Fibroblast of lung (primary cell): ENCODE data around the gene FBXL12. TPM values are rescaled to one million over a fixed set of nuclear protein-coding genes. Genes with fewer than 3 reads are reported as not detected.

Experiments used
- DNase-seq, 2 donors: peaks; one replicate each; pipeline versions ENCODE4 v3.0.0 to v3.0.0-alpha.2; 2010; ENCODE audit warnings: low read depth in 2 of 2
- H2AFZ ChIP-seq: 2 replicates; pipeline ENCODE4 v1.5.1; 2012; ENCODE audit warnings: low read length, control low read depth, inconsistent platforms
- H3K27ac ChIP-seq: 2 replicates; pipeline ENCODE4 v1.5.1; 2011; ENCODE audit warnings: low read length, control low read depth; ENCODE audit not compliant: insufficient read depth
- H3K27me3 ChIP-seq: 2 replicates; pipeline ENCODE4 v1.5.1; 2011; ENCODE audit warnings: mild to moderate bottlenecking, low read length; ENCODE audit not compliant: control insufficient read depth, insufficient read depth
- H3K36me3 ChIP-seq: 2 replicates; pipeline ENCODE4 v1.5.1; 2011; ENCODE audit warnings: low read length; ENCODE audit not compliant: control insufficient read depth, insufficient read depth
- H3K4me1 ChIP-seq: 2 replicates; pipeline ENCODE4 v1.5.1; 2011; ENCODE audit warnings: low read length; ENCODE audit not compliant: control insufficient read depth, insufficient read depth; ENCODE audit errors: extremely low read depth
- H3K4me2 ChIP-seq: 2 replicates; pipeline ENCODE4 v1.5.1; 2011; ENCODE audit warnings: low read length, control low read depth; ENCODE audit not compliant: insufficient read depth; ENCODE audit errors: extremely low read depth
- H3K4me3 ChIP-seq, 4 experiments: fragments of 200-600 bp in 1 of 4; sonication (generic) in 1 of 4; replicated peaks in 1 of 4; 2 replicates each; pipeline ENCODE4 v1.5.1; 2011 to 2016; ENCODE audit warnings: low read length in 4 of 4, low read depth in 3 of 4, mild to moderate bottlenecking in 3 of 4, control low read depth in 2 of 4, inconsistent platforms in 1 of 4, mixed read lengths in 1 of 4; ENCODE audit not compliant: insufficient read depth in 1 of 4; ENCODE audit errors: control extremely low read depth in 1 of 4
- H3K79me2 ChIP-seq: 2 replicates; pipeline ENCODE4 v1.5.1; 2012; ENCODE audit warnings: mild to moderate bottlenecking, low read length, inconsistent platforms; ENCODE audit not compliant: control insufficient read depth, insufficient read depth
- H3K9ac ChIP-seq: 2 replicates; pipeline ENCODE4 v1.5.1; 2011; ENCODE audit warnings: mild to moderate bottlenecking, low read length, control low read depth; ENCODE audit not compliant: insufficient read depth
- H3K9me3 ChIP-seq: 2 replicates; pipeline ENCODE4 v1.5.1; 2012; ENCODE audit warnings: low read depth, low read length; ENCODE audit not compliant: control insufficient read depth, insufficient read depth
- H4K20me1 ChIP-seq: 2 replicates; pipeline ENCODE4 v1.5.1; 2011; ENCODE audit warnings: low read length; ENCODE audit not compliant: control insufficient read depth, insufficient read depth; ENCODE audit errors: extremely low read depth
- EZH2 ChIP-seq: IDR thresholded peaks from 2 replicates; pipeline ENCODE4 v1.5.1; 2012; ENCODE audit warnings: low read length, control low read depth, mild to moderate bottlenecking; ENCODE audit errors: missing control alignments
- polyA plus RNA-seq, 2 donors: library from polyadenylated mRNA; depleted of rRNA in 1 of 2; stranded (reverse) in 1 of 2; unstranded in 1 of 2; fragments of >200 nt; gene quantifications; 2 replicates each; pipeline ENCODE4 v1.2.1, GENCODE V29; 2011 to 2012; ENCODE audit warnings: missing spikeins in 1 of 2
- total RNA-seq: library from RNA; depleted of rRNA; stranded (reverse); fragments of >200 nt; gene quantifications from 2 replicates; pipeline ENCODE4 v1.2.1, GENCODE V29; 2014
- TF ChIP-seq, protein P1 (sequence below), 2 donors: IDR thresholded peaks in 1 of 2; conservative IDR thresholded peaks in 1 of 2; 1 replicate in 1 of 2; 2 replicates in 1 of 2; pipeline ENCODE4 v1.5.1; 2011 to 2012; ENCODE audit warnings: low read length in 2 of 2, control low read depth in 1 of 2, inconsistent platforms in 1 of 2, low read depth in 1 of 2, mild to moderate bottlenecking in 1 of 2

The FBXL12 gene
- total and polyA plus RNA-seq, 2 donors (not counting 1 experiment from before 2014, with no cell fraction given): 20.7 to 23.1 TPM

DNA sequence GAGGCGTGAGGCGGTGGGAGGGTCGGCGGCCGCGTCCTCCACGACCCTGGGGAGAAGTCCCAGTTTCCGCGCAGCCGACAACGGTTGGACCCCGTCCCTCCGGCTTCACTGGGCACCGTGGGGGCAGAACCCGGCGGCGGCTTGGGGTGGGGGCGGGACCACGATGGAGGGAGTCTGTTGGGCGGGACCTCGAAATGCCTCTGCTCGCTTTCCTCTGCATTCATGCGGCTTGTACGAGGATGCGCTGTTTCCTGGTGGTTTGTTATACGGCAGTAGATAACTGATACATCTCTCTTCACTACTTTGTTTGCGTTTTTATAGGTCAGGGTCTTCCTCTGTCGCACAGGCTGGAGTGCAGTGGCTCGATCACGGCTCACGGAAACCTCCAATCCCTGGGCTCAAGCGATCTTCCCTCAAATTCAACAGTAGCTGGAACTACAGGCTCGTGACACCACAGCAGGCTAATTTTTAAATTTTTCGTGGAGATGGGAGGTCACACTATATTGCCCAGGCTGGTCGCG, 25.7 kb downstream of the FBXL12 start:
- Histone ChIP-seq H3K27ac (peak overlapping the region; percentile 38), H3K4me3 (peak overlapping the region; percentile 69 to 75 (median 74)), H3K4me2 (peak overlapping the region; percentile 78), H2AFZ (peak overlapping the region; percentile 95), H3K27me3 (no peaks in the 10 kb centered on the region), H4K20me1 (no peaks in the 10 kb centered on the region), H3K9me3 (no peaks in the 10 kb centered on the region), H3K79me2 (no peaks in the 10 kb centered on the region), H3K36me3 (no peaks in the 10 kb centered on the region), H3K9ac (peak overlapping the region; percentile 66), H3K4me1 (no peaks in the 10 kb centered on the region)
- no peak for TF ChIP-seq EZH2
- TF ChIP-seq, protein P1, sequence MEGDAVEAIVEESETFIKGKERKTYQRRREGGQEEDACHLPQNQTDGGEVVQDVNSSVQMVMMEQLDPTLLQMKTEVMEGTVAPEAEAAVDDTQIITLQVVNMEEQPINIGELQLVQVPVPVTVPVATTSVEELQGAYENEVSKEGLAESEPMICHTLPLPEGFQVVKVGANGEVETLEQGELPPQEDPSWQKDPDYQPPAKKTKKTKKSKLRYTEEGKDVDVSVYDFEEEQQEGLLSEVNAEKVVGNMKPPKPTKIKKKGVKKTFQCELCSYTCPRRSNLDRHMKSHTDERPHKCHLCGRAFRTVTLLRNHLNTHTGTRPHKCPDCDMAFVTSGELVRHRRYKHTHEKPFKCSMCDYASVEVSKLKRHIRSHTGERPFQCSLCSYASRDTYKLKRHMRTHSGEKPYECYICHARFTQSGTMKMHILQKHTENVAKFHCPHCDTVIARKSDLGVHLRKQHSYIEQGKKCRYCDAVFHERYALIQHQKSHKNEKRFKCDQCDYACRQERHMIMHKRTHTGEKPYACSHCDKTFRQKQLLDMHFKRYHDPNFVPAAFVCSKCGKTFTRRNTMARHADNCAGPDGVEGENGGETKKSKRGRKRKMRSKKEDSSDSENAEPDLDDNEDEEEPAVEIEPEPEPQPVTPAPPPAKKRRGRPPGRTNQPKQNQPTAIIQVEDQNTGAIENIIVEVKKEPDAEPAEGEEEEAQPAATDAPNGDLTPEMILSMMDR (conservative IDR thresholded peaks at IDR 0.05 in 1 of 2, IDR thresholded peaks at IDR 0.05 in 1 of 2; ENCODE audit: low read depth in 1 of 2, low read length in 2 of 2): no peak
- peak; percentile 44 to 58 for DNase-seq

- H3K27ac ChIP-seq: peak overlapping the region; percentile 65
Observed at GRCh38 chr19:9792206-9793070, 26.4 kb downstream of the FBXL12 start.

More at GRCh38 chr19:9792206-9793070, 26.4 kb downstream of the FBXL12 start:
- TF ChIP-seq EZH2: no peak
- TF ChIP-seq, protein P1 (conservative IDR thresholded peaks at IDR 0.05 in 1 of 2, IDR thresholded peaks at IDR 0.05 in 1 of 2; ENCODE audit: low read depth in 1 of 2, low read length in 2 of 2): no peak
- Histone ChIP-seq H3K4me1 (no peaks in the 10 kb centered on the region), H3K9ac (peak overlapping the region; percentile 66), H3K27me3 (no peaks in the 10 kb centered on the region), H3K36me3 (no peaks in the 10 kb centered on the region), H4K20me1 (no peaks in the 10 kb centered on the region), H3K79me2 (no peaks in the 10 kb centered on the region), H3K9me3 (no peaks in the 10 kb centered on the region), H3K4me2 (peak overlapping the region; percentile 78), H3K4me3 (peak overlapping the region; percentile 69 to 75 (median 74)), H2AFZ (peak overlapping the region; percentile 95)
- peak; percentile 91 to 93 for DNase-seq
